ENCODE data around the gene COL18A1. TPM values are rescaled to one million over a fixed set of nuclear protein-coding genes. Genes with fewer than 3 reads are reported as not detected.

The COL18A1 gene
- total and polyA plus RNA-seq, 2 experiments from 2014 or later, result 97.1 to 140 TPM

GRCh38 chr21:45433911-45434644, 29.1 kb downstream of the COL18A1 start:
- 87% methylated on average over 11 of the region's 11 CpGs for WGBS (ENCODE audit: low lambda C conversion rate, missing lambda C conversion rate)

GRCh38 chr21:45434645-45435217, 29.8 kb downstream of the COL18A1 start:
- no peak overlapping the region for H2AFZ ChIP-seq
- H3K27me3 ChIP-seq, result no peaks in the 10 kb centered on the region
- H4K20me1 ChIP-seq (ENCODE audit: insufficient read depth, poor library complexity, severe bottlenecking), result no peaks in the 10 kb centered on the region
- H3K4me1 ChIP-seq (ENCODE audit: insufficient read depth), result peaks cover 38% of the 10 kb centered on the region
- H3K9me3 ChIP-seq (ENCODE audit: low read depth), result no peaks in the 10 kb centered on the region
- no peaks in the 10 kb centered on the region for H3K36me3 ChIP-seq (replicated peaks; ENCODE audit: insufficient read depth, low read depth)
- H3K79me2 ChIP-seq, result peaks cover 50% of the 10 kb centered on the region
- no peak overlapping the region for H3K4me2 ChIP-seq
- no peak overlapping the region for H3K27ac ChIP-seq
- no peak for DNase-seq (ENCODE audit: low spot score)
- H3K9me2 ChIP-seq (replicated peaks; ENCODE audit: insufficient read depth), result no peaks in the 10 kb centered on the region
- 92% methylated on average over 17 of the region's 17 CpGs for WGBS (ENCODE audit: low lambda C conversion rate, missing lambda C conversion rate)
- no peak for TF ChIP-seq EZH2phosphoT487 (IDR thresholded peaks at IDR 0.05; ENCODE audit: low read depth, severe bottlenecking, unreplicated experiment)
- no peak for TF ChIP-seq EZH2 (IDR thresholded peaks at IDR 0.05; ENCODE audit: borderline replicate concordance)
- no peak for TF ChIP-seq CTCF (IDR thresholded peaks at IDR 0.05; ENCODE audit: poor library complexity)
- no peak overlapping the region for H3K4me3 ChIP-seq

More at GRCh38 chr21:45433911-45434644, 29.1 kb downstream of the COL18A1 start:
- no peak for DNase-seq (ENCODE audit: low spot score)
- Histone ChIP-seq H2AFZ (no peak overlapping the region), H3K79me2 (peaks cover 52% of the 10 kb centered on the region), H3K36me3 (replicated peaks; ENCODE audit: insufficient read depth, low read depth) (no peaks in the 10 kb centered on the region), H4K20me1 (ENCODE audit: insufficient read depth, poor library complexity, severe bottlenecking) (no peaks in the 10 kb centered on the region), H3K4me3 (no peak overlapping the region), H3K27ac (no peak overlapping the region), H3K27me3 (no peaks in the 10 kb centered on the region), H3K4me2 (no peak overlapping the region), H3K9me2 (replicated peaks; ENCODE audit: insufficient read depth) (no peaks in the 10 kb centered on the region), H3K9me3 (ENCODE audit: low read depth) (no peaks in the 10 kb centered on the region), H3K4me1 (ENCODE audit: insufficient read depth) (peaks cover 36% of the 10 kb centered on the region)
- no peak for TF ChIP-seq CTCF (IDR thresholded peaks at IDR 0.05; ENCODE audit: poor library complexity)
- no peak for TF ChIP-seq EZH2phosphoT487 (IDR thresholded peaks at IDR 0.05; ENCODE audit: low read depth, severe bottlenecking, unreplicated experiment)
- TF ChIP-seq EZH2 (IDR thresholded peaks at IDR 0.05; ENCODE audit: borderline replicate concordance), result no peak

- H4K20me1 ChIP-seq (ENCODE audit: insufficient read depth, poor library complexity, severe bottlenecking), result no peaks in the 10 kb centered on the region
Measured at GRCh38 chr21:45435405-45435981, 30.5 kb downstream of the COL18A1 start.

More at GRCh38 chr21:45435405-45435981, 30.5 kb downstream of the COL18A1 start:
- TF ChIP-seq CTCF (IDR thresholded peaks at IDR 0.05; ENCODE audit: poor library complexity), result no peak
- no peak overlapping the region for H2AFZ ChIP-seq
- no peaks in the 10 kb centered on the region for H3K36me3 ChIP-seq (replicated peaks; ENCODE audit: insufficient read depth, low read depth)
- no peak overlapping the region for H3K4me3 ChIP-seq
- 88% methylated on average over 11 of the region's 15 CpGs for WGBS (ENCODE audit: low lambda C conversion rate, missing lambda C conversion rate)
- DNase-seq (ENCODE audit: low spot score), result no peak
- no peak overlapping the region for H3K4me2 ChIP-seq
- no peaks in the 10 kb centered on the region for H3K9me2 ChIP-seq (replicated peaks; ENCODE audit: insufficient read depth)
- H3K27ac ChIP-seq, result no peak overlapping the region
- H3K79me2 ChIP-seq, result peaks cover 44% of the 10 kb centered on the region
- H3K9me3 ChIP-seq (ENCODE audit: low read depth), result no peaks in the 10 kb centered on the region
- H3K27me3 ChIP-seq, result no peaks in the 10 kb centered on the region
- peaks cover 35% of the 10 kb centered on the region for H3K4me1 ChIP-seq (ENCODE audit: insufficient read depth)

Measured in hepatocyte (in vitro differentiated cells).